Lower lobe of right lung (tissue), 2 donors: ENCODE data around the gene COASY. TPM values are rescaled to one million over a fixed set of nuclear protein-coding genes. Genes with fewer than 3 reads are reported as not detected.
"Not testable (repeated sequence)": the region's sequence is repeated elsewhere in the genome, so short reads cannot be mapped to it uniquely, and the experiment has no call there.

Experiments
- ATAC-seq, 2 donors: fragments of 200-7000 bp; cut with Tn5 transposase; one replicate each; pipeline ENCODE4 v1.9.1; 2020 to 2022; ENCODE audit warnings: mild to moderate bottlenecking in 2 of 2, moderate library complexity in 2 of 2
- DNase-seq: peaks from one replicate; pipeline ENCODE4 v3.0.0-alpha.2; 2020
- H3K27ac ChIP-seq: fragments of 200-600 bp; one replicate; pipeline ENCODE4 v1.8.0; 2022
- H3K27me3 ChIP-seq: fragments of 200-600 bp; one replicate; pipeline ENCODE4 v1.8.0; 2022; ENCODE audit warnings: low read depth
- H3K36me3 ChIP-seq: fragments of 200-600 bp; one replicate; pipeline ENCODE4 v1.8.0; 2022; ENCODE audit warnings: mild to moderate bottlenecking
- H3K4me1 ChIP-seq: fragments of 200-600 bp; one replicate; pipeline ENCODE4 v1.8.0; 2022
- H3K4me3 ChIP-seq: fragments of 200-600 bp; one replicate; pipeline ENCODE4 v1.8.0; 2022; ENCODE audit warnings: mild to moderate bottlenecking
- H3K9me3 ChIP-seq: fragments of 200-600 bp; one replicate; pipeline ENCODE4 v1.8.0; 2022
- intact Hi-C: fragments of 100-400 bp; cut with DNase I; formaldehyde crosslinking; loops from one replicate; pipeline ENCODE4 v1.11.0; 2022
- total RNA-seq: library from RNA; stranded (reverse); fragmentation: NEBNext Ultra II Directional; extraction: Animal tissue kit (Norgen Biotek cat#: 25700); gene quantifications from one replicate; pipeline ENCODE4 v1.2.1, GENCODE V29; 2021
- TF ChIP-seq, protein P1 (sequence below): fragments of 200-600 bp; IDR thresholded peaks from one replicate; pipeline ENCODE4 v1.8.0; 2022; ENCODE audit warnings: antibody characterized with exemption, mild to moderate bottlenecking
- donor health status: DM: no; HTN: yes; CAD: no; lungs with severe emphysema.

The COASY gene
- total RNA-seq, 1 donor from 2014 or later, result 65.8 TPM

DNA sequence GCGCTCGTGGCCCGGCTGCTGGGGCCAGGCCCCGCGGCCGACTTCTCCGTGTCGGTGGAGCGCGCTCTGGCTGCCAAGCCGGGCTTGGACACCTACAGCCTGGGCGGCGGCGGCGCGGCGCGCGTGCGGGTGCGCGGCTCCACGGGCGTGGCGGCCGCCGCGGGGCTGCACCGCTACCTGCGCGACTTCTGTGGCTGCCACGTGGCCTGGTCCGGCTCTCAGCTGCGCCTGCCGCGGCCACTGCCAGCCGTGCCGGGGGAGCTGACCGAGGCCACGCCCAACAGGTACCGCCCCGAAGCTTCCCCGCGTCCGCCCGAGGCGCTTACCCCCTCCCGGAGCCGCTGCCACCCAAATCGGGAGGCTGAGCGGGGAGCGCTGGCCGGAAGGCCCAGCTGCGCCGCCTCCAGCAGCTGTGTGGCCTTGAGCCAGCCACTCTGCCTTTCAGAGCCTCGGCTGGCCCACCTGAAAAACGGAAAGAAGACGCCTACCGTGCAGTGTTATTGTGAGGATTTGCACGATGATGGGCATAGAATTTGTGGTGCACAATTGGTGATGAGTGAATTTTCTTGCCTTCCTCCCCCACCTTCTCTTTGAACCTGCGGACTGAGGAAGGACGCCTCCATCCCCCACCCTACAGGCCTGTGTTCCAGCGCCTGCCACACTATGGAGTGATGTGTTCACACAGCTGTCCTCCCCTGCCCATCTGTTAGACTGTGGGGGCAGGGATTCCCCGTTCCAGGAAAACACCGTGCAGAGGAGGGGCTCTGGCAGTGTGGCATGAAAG lies 25.4 kb upstream of the COASY start:
- H3K27ac ChIP-seq, result peak overlapping the region; percentile 83
- intact Hi-C loops, result no loop called here
- peak overlapping the region; percentile 70 for H3K4me3 ChIP-seq
- peaks cover 27% of the 10 kb centered on the region for H3K4me1 ChIP-seq
- ATAC-seq (peak; percentile 81 to 87), DNase-seq (peak; percentile 92)
- no peaks in the 10 kb centered on the region for H3K27me3 ChIP-seq
- no peaks in the 10 kb centered on the region for H3K9me3 ChIP-seq
- TF ChIP-seq, protein P1, sequence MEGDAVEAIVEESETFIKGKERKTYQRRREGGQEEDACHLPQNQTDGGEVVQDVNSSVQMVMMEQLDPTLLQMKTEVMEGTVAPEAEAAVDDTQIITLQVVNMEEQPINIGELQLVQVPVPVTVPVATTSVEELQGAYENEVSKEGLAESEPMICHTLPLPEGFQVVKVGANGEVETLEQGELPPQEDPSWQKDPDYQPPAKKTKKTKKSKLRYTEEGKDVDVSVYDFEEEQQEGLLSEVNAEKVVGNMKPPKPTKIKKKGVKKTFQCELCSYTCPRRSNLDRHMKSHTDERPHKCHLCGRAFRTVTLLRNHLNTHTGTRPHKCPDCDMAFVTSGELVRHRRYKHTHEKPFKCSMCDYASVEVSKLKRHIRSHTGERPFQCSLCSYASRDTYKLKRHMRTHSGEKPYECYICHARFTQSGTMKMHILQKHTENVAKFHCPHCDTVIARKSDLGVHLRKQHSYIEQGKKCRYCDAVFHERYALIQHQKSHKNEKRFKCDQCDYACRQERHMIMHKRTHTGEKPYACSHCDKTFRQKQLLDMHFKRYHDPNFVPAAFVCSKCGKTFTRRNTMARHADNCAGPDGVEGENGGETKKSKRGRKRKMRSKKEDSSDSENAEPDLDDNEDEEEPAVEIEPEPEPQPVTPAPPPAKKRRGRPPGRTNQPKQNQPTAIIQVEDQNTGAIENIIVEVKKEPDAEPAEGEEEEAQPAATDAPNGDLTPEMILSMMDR, result no peak
- peaks cover 35% of the 10 kb centered on the region for H3K36me3 ChIP-seq

DNA sequence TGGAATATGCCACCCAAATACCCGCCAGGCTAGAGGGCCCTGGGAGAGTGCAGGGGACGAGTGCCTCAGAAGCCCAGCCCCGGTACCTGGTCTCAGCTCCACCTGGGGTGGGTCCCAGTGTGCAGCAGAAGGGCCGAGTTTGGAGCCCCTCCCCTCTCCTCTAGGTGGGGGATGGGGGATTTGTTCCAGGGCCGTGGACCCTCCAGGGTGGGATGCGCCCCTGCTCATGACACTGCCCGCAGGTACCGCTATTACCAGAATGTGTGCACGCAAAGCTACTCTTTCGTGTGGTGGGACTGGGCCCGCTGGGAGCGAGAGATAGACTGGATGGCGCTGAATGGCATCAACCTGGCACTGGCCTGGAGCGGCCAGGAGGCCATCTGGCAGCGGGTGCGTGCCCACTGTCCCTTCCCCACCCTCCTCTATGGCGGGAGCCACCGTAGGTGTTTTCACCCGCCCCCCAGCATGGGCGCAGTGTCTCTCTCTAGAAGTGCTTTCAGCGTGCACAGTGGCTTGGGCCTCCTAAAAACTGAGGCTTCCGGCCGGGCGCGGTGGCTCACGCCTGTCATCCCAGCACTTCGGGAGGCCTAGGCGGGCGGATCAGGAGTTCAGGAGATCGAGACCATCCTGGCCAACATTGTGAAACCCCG lies 24.7 kb upstream of the COASY start:
- TF ChIP-seq, protein P1, result no peak
- Histone ChIP-seq H3K27me3 (no peaks in the 10 kb centered on the region), H3K4me1 (peaks cover 24% of the 10 kb centered on the region), H3K36me3 (peaks cover 42% of the 10 kb centered on the region), H3K4me3 (peak overlapping the region; percentile 70), H3K27ac (peak overlapping the region; percentile 83), H3K9me3 (no peaks in the 10 kb centered on the region)
- no peak for DNase-seq
- peak in 1 of 2 donors; percentile 1 for ATAC-seq
- intact Hi-C loops, result no loop called here

DNA sequence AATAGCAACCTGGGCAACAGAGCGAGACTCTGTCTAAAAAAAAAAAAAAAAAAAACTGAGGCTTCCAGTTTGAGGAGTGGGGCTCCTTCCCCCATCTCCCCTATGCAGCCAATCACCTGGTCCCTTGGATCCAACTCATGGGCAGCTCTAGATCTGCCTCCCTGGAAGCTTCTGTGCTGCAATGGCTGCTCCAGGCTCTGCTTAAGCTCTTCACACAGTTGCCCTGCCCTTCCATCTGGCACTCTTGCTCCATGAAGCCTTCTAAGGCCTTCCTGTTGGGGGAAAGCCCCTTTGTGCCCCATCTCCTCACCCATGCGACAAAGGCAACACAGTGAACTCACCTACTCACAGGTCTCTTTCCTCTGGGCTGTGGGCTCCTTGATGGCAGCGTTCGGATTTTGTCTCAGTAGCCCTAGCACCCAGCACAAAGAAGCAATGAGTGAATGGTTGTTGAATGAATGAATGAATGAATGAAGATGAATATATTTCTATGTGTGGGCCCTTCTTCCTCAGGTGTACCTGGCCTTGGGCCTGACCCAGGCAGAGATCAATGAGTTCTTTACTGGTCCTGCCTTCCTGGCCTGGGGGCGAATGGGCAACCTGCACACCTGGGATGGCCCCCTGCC lies 24.0 kb upstream of the COASY start:
- TF ChIP-seq, protein P1, result no peak
- Histone ChIP-seq H3K27ac (no peak overlapping the region), H3K4me1 (peaks cover 24% of the 10 kb centered on the region), H3K4me3 (no peak overlapping the region), H3K9me3 (no peaks in the 10 kb centered on the region), H3K36me3 (peaks cover 48% of the 10 kb centered on the region), H3K27me3 (no peaks in the 10 kb centered on the region)
- no peak for DNase-seq
- intact Hi-C loops, result no loop called here
- no peak for ATAC-seq

DNA sequence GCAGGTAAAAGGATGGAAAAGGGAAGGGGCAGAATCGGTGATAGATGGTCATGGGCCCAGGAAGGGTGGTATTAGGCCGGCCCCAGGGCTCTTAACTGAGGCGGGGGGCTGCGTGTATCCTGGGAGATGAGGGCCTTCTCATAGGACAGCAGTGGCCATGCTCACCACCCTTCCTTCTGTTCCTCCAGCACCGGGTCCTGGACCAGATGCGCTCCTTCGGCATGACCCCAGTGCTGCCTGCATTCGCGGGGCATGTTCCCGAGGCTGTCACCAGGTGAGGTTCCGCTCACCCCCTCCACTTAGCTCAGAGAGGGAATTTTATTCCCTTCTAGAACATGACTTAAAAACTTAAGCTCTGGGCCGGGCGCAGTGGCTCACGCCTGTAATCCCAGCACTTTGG lies 23.5 kb upstream of the COASY start:
- no peak overlapping the region for H3K27ac ChIP-seq
- no peak for DNase-seq
- H3K4me3 ChIP-seq, result no peak overlapping the region
- ATAC-seq, result no peak
- intact Hi-C loops, result no loop called here
- H3K36me3 ChIP-seq, result peaks cover 54% of the 10 kb centered on the region
- TF ChIP-seq, protein P1, result no peak
- no peaks in the 10 kb centered on the region for H3K27me3 ChIP-seq
- no peaks in the 10 kb centered on the region for H3K9me3 ChIP-seq
- H3K4me1 ChIP-seq, result peaks cover 24% of the 10 kb centered on the region

DNA sequence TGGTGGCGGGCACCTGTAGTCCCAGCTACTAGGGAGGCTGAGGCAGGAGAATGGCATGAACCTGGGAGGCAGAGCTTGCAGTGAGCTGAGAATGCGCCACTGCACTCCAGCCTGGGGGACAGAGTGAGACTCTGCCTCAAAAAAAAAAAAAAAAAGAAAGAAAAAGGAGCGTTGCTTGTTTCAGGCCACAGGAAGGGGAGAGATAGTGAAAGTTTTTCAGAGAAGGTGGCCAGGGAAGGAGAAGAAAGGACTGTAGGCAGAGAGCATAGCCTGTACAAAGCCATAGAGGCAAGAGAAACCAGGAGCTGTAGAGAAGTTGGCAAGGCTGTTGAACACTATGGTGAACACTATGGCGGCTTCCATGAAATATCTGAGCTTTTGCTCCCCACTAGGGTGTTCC lies 21.4 kb upstream of the COASY start:
- H3K27ac ChIP-seq, ATAC-seq, intact Hi-C loops, DNase-seq, H3K27me3 ChIP-seq, H3K4me3 ChIP-seq, H3K9me3 ChIP-seq: not testable (repeated sequence)
- H3K4me1 ChIP-seq, result peaks cover 16% of the 10 kb centered on the region
- H3K36me3 ChIP-seq, result peaks cover 72% of the 10 kb centered on the region
